Endothelial cell of umbilical vein (primary cell): Measurements from ENCODE around the gene PHOX2B.

ENCODE experiments used
- JUN ChIP-seq: IDR thresholded peaks from 2 replicates; pipeline ENCODE4 v1.6.1; 2011; ENCODE audit warnings: borderline replicate concordance, low read depth; ENCODE audit not compliant: insufficient read length, insufficient read depth
- MAX ChIP-seq: IDR thresholded peaks from 2 replicates; pipeline ENCODE4 v1.6.1; 2011; ENCODE audit not compliant: insufficient read depth, insufficient read length
- POLR2A ChIP-seq: IDR thresholded peaks from 2 replicates; pipeline ENCODE4 v1.6.1; 2012; ENCODE audit warnings: low read depth, mild to moderate bottlenecking, control low read depth, low read length
- POLR2AphosphoS5 ChIP-seq: IDR thresholded peaks from 2 replicates; pipeline ENCODE4 v1.6.1; 2012; ENCODE audit warnings: low read depth, mild to moderate bottlenecking, control low read depth, low read length, moderate library complexity; ENCODE audit not compliant: insufficient read depth
- TF ChIP-seq, protein P1 (sequence below), 2 donors: IDR thresholded peaks; 1 replicate in 1 of 2; 2 replicates in 1 of 2; pipeline ENCODE4 v1.5.1; 2011; ENCODE audit warnings: low read length in 2 of 2, mild to moderate bottlenecking in 2 of 2, moderate library complexity in 2 of 2, control low read depth in 1 of 2, inconsistent platforms in 1 of 2, low read depth in 1 of 2; ENCODE audit not compliant: insufficient read depth in 1 of 2; ENCODE audit errors: extremely low read depth in 1 of 2

DNA sequence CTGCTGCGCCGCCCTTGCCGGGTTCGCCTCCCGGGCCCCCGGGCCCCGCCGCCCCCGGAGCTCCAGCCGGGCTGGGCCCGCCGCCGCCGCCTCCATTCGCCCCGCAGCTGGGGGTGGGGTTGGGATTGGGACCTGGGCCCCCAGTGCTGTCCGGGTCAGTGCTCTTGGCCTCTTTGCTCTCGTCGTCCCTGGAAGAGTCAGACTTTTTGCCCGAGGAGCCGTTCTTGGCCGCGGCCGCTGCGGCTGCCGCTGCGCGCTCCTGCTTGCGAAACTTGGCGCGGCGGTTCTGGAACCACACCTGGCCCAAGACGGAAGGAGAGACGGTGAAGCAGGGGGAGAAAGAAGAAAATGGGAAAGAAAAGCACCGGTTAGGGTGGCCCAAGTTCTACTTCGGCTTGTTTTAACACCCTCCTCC, 2.5 kb downstream of the PHOX2B start:
- TF ChIP-seq, protein P1, sequence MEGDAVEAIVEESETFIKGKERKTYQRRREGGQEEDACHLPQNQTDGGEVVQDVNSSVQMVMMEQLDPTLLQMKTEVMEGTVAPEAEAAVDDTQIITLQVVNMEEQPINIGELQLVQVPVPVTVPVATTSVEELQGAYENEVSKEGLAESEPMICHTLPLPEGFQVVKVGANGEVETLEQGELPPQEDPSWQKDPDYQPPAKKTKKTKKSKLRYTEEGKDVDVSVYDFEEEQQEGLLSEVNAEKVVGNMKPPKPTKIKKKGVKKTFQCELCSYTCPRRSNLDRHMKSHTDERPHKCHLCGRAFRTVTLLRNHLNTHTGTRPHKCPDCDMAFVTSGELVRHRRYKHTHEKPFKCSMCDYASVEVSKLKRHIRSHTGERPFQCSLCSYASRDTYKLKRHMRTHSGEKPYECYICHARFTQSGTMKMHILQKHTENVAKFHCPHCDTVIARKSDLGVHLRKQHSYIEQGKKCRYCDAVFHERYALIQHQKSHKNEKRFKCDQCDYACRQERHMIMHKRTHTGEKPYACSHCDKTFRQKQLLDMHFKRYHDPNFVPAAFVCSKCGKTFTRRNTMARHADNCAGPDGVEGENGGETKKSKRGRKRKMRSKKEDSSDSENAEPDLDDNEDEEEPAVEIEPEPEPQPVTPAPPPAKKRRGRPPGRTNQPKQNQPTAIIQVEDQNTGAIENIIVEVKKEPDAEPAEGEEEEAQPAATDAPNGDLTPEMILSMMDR (IDR thresholded peaks at IDR 0.05; ENCODE audit: extremely low read depth in 1 of 2, insufficient read depth in 1 of 2, low read depth in 1 of 2, low read length in 2 of 2), result no peak
- no peak for TF ChIP-seq POLR2A
- TF ChIP-seq MAX, result no peak
- no peak for TF ChIP-seq JUN
- TF ChIP-seq POLR2AphosphoS5, result no peak
